RWPE1 (cell line): ENCODE data around the gene DCN.

Experiments used
- CTCF ChIA-PET: fragments of 350-600 bp; sonication (Branson Sonifier 250); formaldehyde crosslinking; extraction: SDS; loops from one replicate; lab custom pipeline; 2021; lab: Yijun Ruan, JAX
- POLR2A ChIA-PET: fragments of 400-600 bp; formaldehyde crosslinking; extraction: SDS; loops from one replicate; lab custom pipeline; 2020; ENCODE audit warnings: antibody characterized with exemption; ENCODE audit not compliant: low non-redundant PET; lab: Yijun Ruan, JAX
- DNase-seq: peaks from one replicate; pipeline ENCODE4 v3.0.0; 2012; ENCODE audit warnings: low spot score
- H3K27ac ChIP-seq: fragments of 450-650 bp; 2 replicates; pipeline ENCODE4 v1.5.1; 2017
- CTCF ChIP-seq: fragments of 450-650 bp; conservative IDR thresholded peaks from 2 replicates; pipeline ENCODE4 v1.5.1; 2017; ENCODE audit warnings: low read depth, mild to moderate bottlenecking

Gene DCN

GRCh38 chr12:91127306-91127705 lies 55.3 kb downstream of the DCN start:
- TF ChIP-seq CTCF = no peak
- CTCF ChIA-PET = no interaction called here
- POLR2A ChIA-PET = no interaction called here
- DNase-seq = no peak
- no peak overlapping the region for H3K27ac ChIP-seq

- CTCF ChIA-PET = no interaction called here
- no peak for DNase-seq
- H3K27ac ChIP-seq = no peak overlapping the region
- no peak for TF ChIP-seq CTCF
- POLR2A ChIA-PET = no interaction called here
Measured at GRCh38 chr12:91126516-91126915, 56.1 kb downstream of the DCN start.

- TF ChIP-seq CTCF = no peak
- ChIA-PET POLR2A (no interaction called here), CTCF (no interaction called here)
- no peak overlapping the region for H3K27ac ChIP-seq
- no peak for DNase-seq
Measured at GRCh38 chr12:91123236-91123916, 59.2 kb downstream of the DCN start.

- POLR2A ChIA-PET = no interaction called here
- H3K27ac ChIP-seq = no peak overlapping the region
- TF ChIP-seq CTCF = no peak
- CTCF ChIA-PET = no interaction called here
- no peak for DNase-seq
Measured at GRCh38 chr12:91120781-91121180, 61.8 kb downstream of the DCN start.

- H3K27ac ChIP-seq = no peak overlapping the region
- POLR2A ChIA-PET = no interaction called here
- TF ChIP-seq CTCF = no peak
- DNase-seq = no peak
- CTCF ChIA-PET = interaction anchor here (0.9 kb wide), 1 partner anchor 19 kb away, joined by 3 read pairs; no protein-coding TSS in a partner anchor
Measured at GRCh38 chr12:91119089-91119488, 63.5 kb downstream of the DCN start.

- H3K27ac ChIP-seq = no peak overlapping the region
- CTCF ChIA-PET = no interaction called here
- no peak for DNase-seq
- no peak for TF ChIP-seq CTCF
- POLR2A ChIA-PET = no interaction called here
Measured at GRCh38 chr12:91113621-91114020, 69.0 kb downstream of the DCN start.
